Thyroid gland (tissue), 4 donors: ENCODE data around the gene NMNAT1.

ENCODE experiments used
- POLR2A ChIP-seq, 2 donors: fragments of 450-650 bp; IDR thresholded peaks; one replicate each; pipeline ENCODE4 v1.6.1; 2017; ENCODE audit warnings: antibody characterized with exemption in 2 of 2, mild to moderate bottlenecking in 2 of 2, moderate library complexity in 1 of 2
- TF ChIP-seq, protein P1 (sequence below), 6 experiments: fragments of 200-600 bp in 3 of 6; fragments of 450-650 bp in 3 of 6; sonication (generic) in 3 of 6; IDR thresholded peaks; one replicate each; pipeline ENCODE4 v1.5.1; 2016 to 2019; ENCODE audit warnings: antibody characterized with exemption in 6 of 6, mild to moderate bottlenecking in 2 of 6, inconsistent platforms in 1 of 6, moderate library complexity in 1 of 6

DNA sequence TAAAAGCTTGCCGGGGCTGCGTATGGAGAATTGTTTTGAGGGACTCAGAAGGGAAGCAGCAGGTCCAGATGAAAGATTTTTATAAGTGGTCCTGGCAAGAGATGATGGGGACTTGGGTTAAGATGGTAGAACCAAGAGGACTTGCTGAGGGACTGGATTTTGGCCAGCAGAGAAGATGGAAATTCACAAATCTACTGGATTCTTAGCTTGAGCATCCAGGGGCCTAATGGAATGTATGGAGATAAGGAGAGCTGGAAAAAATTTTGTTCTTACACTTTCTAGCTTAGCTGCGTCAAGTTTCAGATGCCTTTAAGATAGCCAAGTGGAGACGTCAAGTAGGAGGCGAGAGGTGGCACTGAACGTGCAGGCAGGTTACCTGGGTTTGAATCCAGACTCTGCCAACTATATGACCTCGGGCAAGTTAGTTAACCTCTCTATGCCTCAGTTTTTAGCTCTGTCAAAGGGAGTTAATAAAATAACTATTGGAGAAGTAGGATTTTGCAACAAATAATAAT is 50.3 kb downstream of the NMNAT1 start:
- TF ChIP-seq POLR2A (IDR thresholded peaks at IDR 0.05) = no peak
- TF ChIP-seq, protein P1, sequence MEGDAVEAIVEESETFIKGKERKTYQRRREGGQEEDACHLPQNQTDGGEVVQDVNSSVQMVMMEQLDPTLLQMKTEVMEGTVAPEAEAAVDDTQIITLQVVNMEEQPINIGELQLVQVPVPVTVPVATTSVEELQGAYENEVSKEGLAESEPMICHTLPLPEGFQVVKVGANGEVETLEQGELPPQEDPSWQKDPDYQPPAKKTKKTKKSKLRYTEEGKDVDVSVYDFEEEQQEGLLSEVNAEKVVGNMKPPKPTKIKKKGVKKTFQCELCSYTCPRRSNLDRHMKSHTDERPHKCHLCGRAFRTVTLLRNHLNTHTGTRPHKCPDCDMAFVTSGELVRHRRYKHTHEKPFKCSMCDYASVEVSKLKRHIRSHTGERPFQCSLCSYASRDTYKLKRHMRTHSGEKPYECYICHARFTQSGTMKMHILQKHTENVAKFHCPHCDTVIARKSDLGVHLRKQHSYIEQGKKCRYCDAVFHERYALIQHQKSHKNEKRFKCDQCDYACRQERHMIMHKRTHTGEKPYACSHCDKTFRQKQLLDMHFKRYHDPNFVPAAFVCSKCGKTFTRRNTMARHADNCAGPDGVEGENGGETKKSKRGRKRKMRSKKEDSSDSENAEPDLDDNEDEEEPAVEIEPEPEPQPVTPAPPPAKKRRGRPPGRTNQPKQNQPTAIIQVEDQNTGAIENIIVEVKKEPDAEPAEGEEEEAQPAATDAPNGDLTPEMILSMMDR (IDR thresholded peaks at IDR 0.05) = no peak
